Vagina (tissue), 2 donors: ENCODE measurements around the gene LYRM9. TPM values are rescaled to one million over a fixed set of nuclear protein-coding genes. Genes with fewer than 3 reads are reported as not detected.

Source experiments
- DNase-seq, 2 donors: peaks; one replicate each; pipeline ENCODE4 v3.0.0-alpha.2; 2017; ENCODE audit errors: extremely low spot score in 2 of 2
- H3K27ac ChIP-seq: fragments of 200-600 bp; sonication (generic); one replicate; pipeline ENCODE4 v1.5.1; 2019
- H3K27me3 ChIP-seq: fragments of 200-600 bp; sonication (generic); one replicate; pipeline ENCODE4 v1.5.1; 2019
- H3K36me3 ChIP-seq, 2 donors: fragments of 200-600 bp; sonication (generic); one replicate each; pipeline ENCODE4 v1.5.1; 2017 to 2019
- H3K4me1 ChIP-seq: fragments of 200-600 bp; sonication (generic); one replicate; pipeline ENCODE4 v1.5.1; 2019
- H3K4me3 ChIP-seq, 2 donors: fragments of 200-600 bp; sonication (generic); 1 replicate in 1 of 2; 2 replicates in 1 of 2; pipeline ENCODE4 v1.5.1; 2016 to 2019
- H3K9me3 ChIP-seq: fragments of 200-600 bp; sonication (generic); one replicate; pipeline ENCODE4 v1.5.1; 2019
- POLR2A ChIP-seq, 2 donors: fragments of 450-650 bp; IDR thresholded peaks; one replicate each; pipeline ENCODE4 v1.6.1; 2017; ENCODE audit warnings: antibody characterized with exemption in 2 of 2, mild to moderate bottlenecking in 2 of 2, moderate library complexity in 2 of 2
- POLR2AphosphoS5 ChIP-seq, 2 donors: sonication (generic); formaldehyde crosslinking; IDR thresholded peaks; one replicate each; pipeline ENCODE4 v1.9.0; 2017; ENCODE audit warnings: antibody characterized with exemption in 2 of 2, mild to moderate bottlenecking in 2 of 2, low read depth in 1 of 2; ENCODE audit not compliant: insufficient read depth in 1 of 2
- intact Hi-C: fragments of 100-400 bp; cut with DNase I; formaldehyde crosslinking; loops from one replicate; pipeline ENCODE4 v1.15.1; 2023
- total RNA-seq: library from RNA; depleted of rRNA; stranded (reverse); fragments of >200 nt; gene quantifications from one replicate; pipeline ENCODE4 v1.2.3, GENCODE V29; 2016
- TF ChIP-seq, protein P1 (sequence below), 3 experiments: fragments of 450-650 bp in 2 of 3; fragments of 200-600 bp in 1 of 3; sonication (generic) in 1 of 3; IDR thresholded peaks; one replicate each; pipeline ENCODE4 v1.5.1; 2017 to 2019; ENCODE audit warnings: antibody characterized with exemption in 3 of 3, mild to moderate bottlenecking in 2 of 3, moderate library complexity in 2 of 3

The LYRM9 gene
- total RNA-seq, 1 donor from 2014 or later, result 4.2 TPM

DNA sequence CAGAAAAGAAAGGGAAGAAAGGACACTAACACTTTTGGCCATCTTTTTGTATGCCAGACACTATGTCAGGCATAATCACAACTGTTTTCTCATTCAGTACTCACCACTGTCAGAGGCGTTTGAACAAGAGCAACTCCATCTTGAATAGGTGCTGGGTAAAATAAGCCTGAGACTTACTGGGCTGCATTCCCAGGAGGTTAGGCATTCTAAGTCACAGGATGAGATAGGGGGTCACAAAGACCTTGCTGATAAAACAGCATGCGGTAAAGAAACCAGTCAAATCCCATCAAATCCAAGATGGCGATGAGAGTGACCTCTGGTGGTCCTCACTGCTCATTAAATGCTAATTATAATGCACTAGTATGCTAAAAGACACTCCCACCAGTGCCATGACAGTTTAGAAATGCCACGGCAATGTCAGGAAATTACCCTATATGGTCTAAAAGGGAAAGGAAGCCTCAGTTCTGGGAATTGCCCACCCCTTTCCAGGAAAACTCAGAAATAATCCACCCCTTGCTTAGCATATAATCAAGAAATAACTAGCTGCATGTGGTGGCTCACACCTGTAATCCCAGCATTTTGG is 14.9 kb upstream of the LYRM9 start:
- no peaks in the 10 kb centered on the region for H3K9me3 ChIP-seq
- H3K27me3 ChIP-seq, result no peaks in the 10 kb centered on the region
- intact Hi-C loops, result no loop called here
- no peak overlapping the region for H3K27ac ChIP-seq
- no peak overlapping the region for H3K4me3 ChIP-seq
- no peak for DNase-seq
- H3K4me1 ChIP-seq, result no peaks in the 10 kb centered on the region
- no peaks in the 10 kb centered on the region for H3K36me3 ChIP-seq
- TF ChIP-seq POLR2A (IDR thresholded peaks at IDR 0.05) (no peak), POLR2AphosphoS5 (IDR thresholded peaks at IDR 0.05; ENCODE audit: insufficient read depth in 1 of 2, low read depth in 1 of 2) (no peak)
- TF ChIP-seq, protein P1, sequence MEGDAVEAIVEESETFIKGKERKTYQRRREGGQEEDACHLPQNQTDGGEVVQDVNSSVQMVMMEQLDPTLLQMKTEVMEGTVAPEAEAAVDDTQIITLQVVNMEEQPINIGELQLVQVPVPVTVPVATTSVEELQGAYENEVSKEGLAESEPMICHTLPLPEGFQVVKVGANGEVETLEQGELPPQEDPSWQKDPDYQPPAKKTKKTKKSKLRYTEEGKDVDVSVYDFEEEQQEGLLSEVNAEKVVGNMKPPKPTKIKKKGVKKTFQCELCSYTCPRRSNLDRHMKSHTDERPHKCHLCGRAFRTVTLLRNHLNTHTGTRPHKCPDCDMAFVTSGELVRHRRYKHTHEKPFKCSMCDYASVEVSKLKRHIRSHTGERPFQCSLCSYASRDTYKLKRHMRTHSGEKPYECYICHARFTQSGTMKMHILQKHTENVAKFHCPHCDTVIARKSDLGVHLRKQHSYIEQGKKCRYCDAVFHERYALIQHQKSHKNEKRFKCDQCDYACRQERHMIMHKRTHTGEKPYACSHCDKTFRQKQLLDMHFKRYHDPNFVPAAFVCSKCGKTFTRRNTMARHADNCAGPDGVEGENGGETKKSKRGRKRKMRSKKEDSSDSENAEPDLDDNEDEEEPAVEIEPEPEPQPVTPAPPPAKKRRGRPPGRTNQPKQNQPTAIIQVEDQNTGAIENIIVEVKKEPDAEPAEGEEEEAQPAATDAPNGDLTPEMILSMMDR (IDR thresholded peaks at IDR 0.05), result no peak

DNA sequence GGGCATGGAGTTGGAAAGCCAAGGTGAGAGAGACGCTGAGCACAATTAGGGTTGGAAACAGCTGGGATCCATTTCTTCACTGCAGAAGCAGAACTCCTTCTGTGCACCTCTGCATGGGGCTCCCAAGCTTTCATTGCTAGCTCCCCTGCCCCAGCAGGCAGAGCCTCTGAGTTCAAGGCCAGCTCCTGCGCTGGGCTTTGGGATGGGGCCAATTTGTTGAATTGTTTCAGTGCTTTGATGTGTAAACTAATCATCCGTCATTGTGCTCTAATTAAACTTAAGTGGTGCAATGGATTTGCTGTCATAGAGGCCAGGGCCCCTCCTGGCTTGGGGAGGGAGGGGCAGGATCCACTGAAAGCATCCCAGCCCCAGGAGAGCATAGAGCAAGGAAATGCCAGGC is 13.5 kb upstream of the LYRM9 start:
- Histone ChIP-seq H3K36me3 (no peaks in the 10 kb centered on the region), H3K9me3 (no peaks in the 10 kb centered on the region), H3K4me3 (no peak overlapping the region), H3K27ac (no peak overlapping the region), H3K4me1 (no peaks in the 10 kb centered on the region), H3K27me3 (no peaks in the 10 kb centered on the region)
- DNase-seq, result no peak
- TF ChIP-seq POLR2AphosphoS5 (IDR thresholded peaks at IDR 0.05; ENCODE audit: insufficient read depth in 1 of 2, low read depth in 1 of 2) (no peak), POLR2A (IDR thresholded peaks at IDR 0.05) (no peak)
- TF ChIP-seq, protein P1 (IDR thresholded peaks at IDR 0.05), result no peak
- intact Hi-C loops, result no loop called here

DNA sequence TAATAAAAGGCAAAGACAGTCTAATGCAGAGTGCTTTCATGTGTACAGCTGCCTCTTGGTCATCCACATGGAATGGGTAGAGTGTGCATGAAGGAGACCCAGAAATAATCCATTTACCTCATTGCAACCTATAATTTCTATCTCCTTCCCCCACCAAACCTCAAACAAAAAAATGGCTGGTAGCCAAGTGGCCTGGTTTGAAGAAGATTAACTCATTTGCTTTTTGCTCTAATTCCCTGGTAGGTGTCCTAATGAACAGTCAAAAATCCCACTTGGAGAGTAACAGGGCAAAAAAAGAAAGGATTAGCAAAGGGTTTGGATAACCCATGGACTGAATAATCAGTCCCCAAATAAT is 13.0 kb upstream of the LYRM9 start:
- TF ChIP-seq POLR2AphosphoS5 (IDR thresholded peaks at IDR 0.05; ENCODE audit: insufficient read depth in 1 of 2, low read depth in 1 of 2) (no peak), POLR2A (IDR thresholded peaks at IDR 0.05) (no peak)
- TF ChIP-seq, protein P1 (IDR thresholded peaks at IDR 0.05), result no peak
- no peaks in the 10 kb centered on the region for H3K4me1 ChIP-seq
- H3K36me3 ChIP-seq, result no peaks in the 10 kb centered on the region
- DNase-seq, result no peak
- H3K27ac ChIP-seq, result no peak overlapping the region
- intact Hi-C loops, result no loop called here
- H3K9me3 ChIP-seq, result no peaks in the 10 kb centered on the region
- no peak overlapping the region for H3K4me3 ChIP-seq
- H3K27me3 ChIP-seq, result no peaks in the 10 kb centered on the region

DNA sequence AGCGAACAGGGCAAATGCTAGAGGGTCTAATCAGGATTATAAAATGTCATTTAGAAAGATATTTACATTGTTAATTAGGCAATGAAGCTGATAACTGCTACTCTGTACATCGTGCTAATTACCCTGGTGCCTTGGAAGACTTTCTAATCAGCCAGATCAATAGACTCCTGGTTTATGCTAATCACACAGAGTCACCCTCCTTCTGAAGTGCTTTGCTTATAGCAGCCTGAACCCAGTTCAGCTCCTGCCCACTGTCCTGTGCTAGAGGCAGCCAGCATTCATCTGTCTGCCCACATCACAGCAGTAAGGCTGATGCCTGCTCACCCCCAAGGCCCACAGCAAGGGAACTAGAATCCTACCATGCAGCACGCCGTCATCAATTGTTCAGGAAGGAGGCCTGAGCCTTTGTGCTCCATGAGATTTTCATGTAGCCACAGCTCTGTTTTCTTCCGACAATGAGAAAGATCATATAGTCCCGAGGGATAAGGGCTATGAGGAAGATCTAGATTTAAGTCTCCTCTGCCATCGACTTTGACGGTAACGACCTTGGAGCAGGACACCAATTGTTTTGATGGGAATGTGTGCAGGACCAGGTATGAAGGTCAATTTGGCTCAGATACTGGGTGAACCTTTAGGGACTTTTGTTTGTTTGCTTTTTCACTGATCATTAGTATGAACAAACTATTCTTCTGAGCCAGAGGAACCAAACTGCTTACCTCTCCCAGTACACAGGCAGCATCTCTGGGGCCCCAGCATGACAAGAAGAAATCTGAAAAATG is 12.5 kb upstream of the LYRM9 start:
- intact Hi-C loops, result no loop called here
- H3K27ac ChIP-seq, result no peak overlapping the region
- DNase-seq, result no peak
- H3K4me3 ChIP-seq, result no peak overlapping the region
- no peaks in the 10 kb centered on the region for H3K27me3 ChIP-seq
- no peaks in the 10 kb centered on the region for H3K9me3 ChIP-seq
- H3K4me1 ChIP-seq, result no peaks in the 10 kb centered on the region
- TF ChIP-seq POLR2A (IDR thresholded peaks at IDR 0.05) (no peak), POLR2AphosphoS5 (IDR thresholded peaks at IDR 0.05; ENCODE audit: insufficient read depth in 1 of 2, low read depth in 1 of 2) (no peak)
- no peaks in the 10 kb centered on the region for H3K36me3 ChIP-seq

DNA sequence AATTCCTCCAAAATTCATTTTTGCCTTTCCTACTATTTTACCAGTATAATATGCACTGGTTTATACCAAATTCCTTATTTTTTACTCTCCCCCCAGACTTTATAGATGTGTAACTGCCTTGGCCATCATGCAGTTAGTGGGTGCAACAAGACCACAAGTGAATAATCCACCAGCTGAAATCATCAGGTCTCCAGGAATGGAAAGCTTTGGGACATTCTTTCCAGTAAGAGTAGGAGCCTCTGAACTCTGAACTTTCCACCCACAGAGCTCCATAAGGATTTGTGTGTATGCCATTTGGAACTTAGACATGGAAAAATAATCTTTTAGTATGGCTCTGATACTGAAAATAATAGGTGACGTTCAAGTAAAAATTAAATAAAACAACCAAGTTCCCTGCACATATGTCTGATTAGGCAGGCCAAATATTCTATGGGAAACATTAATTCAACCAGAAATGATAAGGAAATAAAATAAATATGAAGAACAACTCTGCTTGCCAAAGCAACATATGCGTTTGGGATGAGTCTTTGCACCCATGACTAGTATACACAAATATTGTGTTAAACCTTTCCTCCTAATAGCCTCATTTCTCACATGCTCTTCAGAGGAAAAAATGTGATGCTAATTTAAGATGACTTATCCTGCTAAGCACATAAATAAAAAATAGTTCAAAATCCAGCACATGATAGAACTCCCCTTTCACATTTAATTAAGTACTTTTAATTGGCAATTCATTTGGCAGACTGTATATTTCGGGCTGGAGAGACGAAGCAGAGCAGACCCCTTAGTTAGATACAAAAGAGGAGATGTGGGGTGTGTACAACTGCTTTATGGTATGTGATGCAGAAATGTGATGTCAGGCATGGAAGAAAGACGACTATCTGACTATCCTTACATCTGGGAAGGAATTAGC is 11.6 kb upstream of the LYRM9 start:
- Histone ChIP-seq H3K27ac (no peak overlapping the region), H3K9me3 (no peaks in the 10 kb centered on the region), H3K36me3 (no peaks in the 10 kb centered on the region), H3K4me3 (no peak overlapping the region), H3K27me3 (no peaks in the 10 kb centered on the region), H3K4me1 (no peaks in the 10 kb centered on the region)
- TF ChIP-seq POLR2A (IDR thresholded peaks at IDR 0.05) (no peak), POLR2AphosphoS5 (IDR thresholded peaks at IDR 0.05; ENCODE audit: insufficient read depth in 1 of 2, low read depth in 1 of 2) (no peak)
- TF ChIP-seq, protein P1 (IDR thresholded peaks at IDR 0.05), result no peak
- no peak for DNase-seq
- intact Hi-C loops, result no loop called here
